Ammon's horn (tissue), 1 donor: ENCODE data around the gene SEPSECS.

Experiments used
- DNase-seq: peaks from one replicate; pipeline ENCODE4 v3.0.0-alpha.2; 2016; ENCODE audit warnings: low spot score

Gene SEPSECS

GRCh38 chr4:25081866-25082471 lies 78.3 kb downstream of the SEPSECS start:
- DNase-seq: no peak

DNA sequence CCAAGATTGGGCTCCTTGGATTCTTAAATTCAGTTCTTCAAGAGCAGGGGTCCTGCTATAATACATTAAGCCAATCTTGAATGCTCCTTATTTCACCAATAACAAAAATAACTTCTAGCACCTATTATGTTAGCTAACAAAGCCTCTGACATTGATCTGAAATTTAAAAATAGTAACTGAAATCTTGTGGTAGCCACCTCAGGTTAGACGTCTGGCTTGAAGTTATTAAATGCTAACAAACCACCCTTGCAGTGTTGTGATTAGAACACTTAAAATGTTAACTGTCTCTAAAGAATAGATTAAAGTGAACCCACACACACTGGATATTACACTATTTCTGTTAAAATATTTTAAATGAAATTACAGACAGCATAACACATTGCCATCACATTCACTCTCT lies 79.7 kb downstream of the SEPSECS start:
- DNase-seq: no peak

- DNase-seq: no peak
Observed at GRCh38 chr4:25078523-25078922, 81.7 kb downstream of the SEPSECS start.

- no peak for DNase-seq
Observed at GRCh38 chr4:25076625-25077398, 83.4 kb downstream of the SEPSECS start.

DNA sequence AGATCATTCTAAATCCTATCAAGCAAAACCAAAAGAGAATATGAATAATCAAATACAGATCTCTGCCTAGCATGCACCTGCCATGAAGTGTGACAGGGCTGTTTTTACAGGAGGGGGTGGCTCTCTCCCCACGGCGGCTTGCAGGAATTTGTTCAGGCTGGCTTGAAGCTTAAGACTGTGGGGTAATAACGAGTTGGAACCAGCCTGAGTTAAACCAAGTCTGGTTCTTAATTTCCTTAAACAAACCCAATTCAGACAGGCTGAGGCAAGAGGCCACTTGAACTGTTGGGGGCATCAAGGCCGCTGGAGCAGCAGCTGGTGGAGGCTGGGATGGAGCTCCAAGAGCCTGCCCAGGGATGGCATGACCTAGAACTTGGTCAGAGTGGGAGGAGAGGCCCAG lies 84.4 kb downstream of the SEPSECS start:
- no peak for DNase-seq

- DNase-seq: no peak
Observed at GRCh38 chr4:25075129-25075528, 85.1 kb downstream of the SEPSECS start.

GRCh38 chr4:25070545-25070944 lies 89.7 kb downstream of the SEPSECS start:
- no peak for DNase-seq
